GM18520 (cell line): Measurements from ENCODE around the gene HAVCR1.
"Not testable (repeated sequence)": the region's sequence is repeated elsewhere in the genome, so short reads cannot be mapped to it uniquely, and the experiment has no call there.

Experiments
- ATAC-seq: cut with Tn5 transposase; IDR thresholded peaks from one replicate; pipeline ENCODE4 v1.9.1; 2021; ENCODE audit not compliant: unreplicated experiment

The HAVCR1 gene

GRCh38 chr5:157059093-157059539, at the start of gene HAVCR1:
Gene HAVCR1 (minus strand): TSS chr5:157059116. CDS start chr5:157057943, 1,173 bp downstream.
- ATAC-seq: no peak

GRCh38 chr5:157107508-157107907, 48.6 kb upstream of the HAVCR1 start:
- ATAC-seq: no peak

GRCh38 chr5:157106630-157107461, 47.9 kb upstream of the HAVCR1 start:
- ATAC-seq: no peak

- ATAC-seq: no peak
These were observed 41.3 kb upstream of the HAVCR1 start for GRCh38 chr5:157100140-157100679.

- no peak for ATAC-seq
These were observed 29.6 kb upstream of the HAVCR1 start for GRCh38 chr5:157088342-157088990.

GRCh38 chr5:157086751-157087359, 27.9 kb upstream of the HAVCR1 start:
- ATAC-seq: no peak

GRCh38 chr5:157085930-157086329, 27.0 kb upstream of the HAVCR1 start:
- no peak for ATAC-seq

GRCh38 chr5:157080286-157080685, 21.4 kb upstream of the HAVCR1 start:
- ATAC-seq: no peak

GRCh38 chr5:157076558-157076957, 17.6 kb upstream of the HAVCR1 start:
- ATAC-seq: no peak

GRCh38 chr5:157072508-157072907, 13.6 kb upstream of the HAVCR1 start:
- no peak for ATAC-seq

- ATAC-seq: no peak
These were observed 11.0 kb upstream of the HAVCR1 start for GRCh38 chr5:157069949-157070348.

GRCh38 chr5:157068785-157069184, 9.9 kb upstream of the HAVCR1 start:
- ATAC-seq: no peak

- no peak for ATAC-seq
These were observed 9.4 kb upstream of the HAVCR1 start for GRCh38 chr5:157068339-157068738.

GRCh38 chr5:157067005-157067404, 8.1 kb upstream of the HAVCR1 start:
- no peak for ATAC-seq

- no peak for ATAC-seq
These were observed 7.2 kb upstream of the HAVCR1 start for GRCh38 chr5:157066080-157066479.

GRCh38 chr5:157063776-157064430, 5.0 kb upstream of the HAVCR1 start:
- no peak for ATAC-seq

GRCh38 chr5:157059891-157060290, 975 bp upstream of the HAVCR1 start:
- no peak for ATAC-seq

- ATAC-seq: no peak
These were observed 1.2 kb downstream of the HAVCR1 start for GRCh38 chr5:157057459-157058370.

- not testable (repeated sequence) for ATAC-seq
These were observed 2.1 kb downstream of the HAVCR1 start for GRCh38 chr5:157056848-157057247.
